Liver (tissue), 9 donors: Measurements from ENCODE around the gene ATP10A. TPM values are rescaled to one million over a fixed set of nuclear protein-coding genes. Genes with fewer than 3 reads are reported as not detected.

Experiments used
- DNase-seq: peaks from one replicate; pipeline ENCODE4 v3.0.0-alpha.2; 2017; ENCODE audit warnings: low spot score
- H3K27ac ChIP-seq, 2 donors: one replicate each; pipeline ENCODE4 v1.7.0; 2013; ENCODE audit warnings: inconsistent platforms in 2 of 2, low read length in 2 of 2, control low read depth in 1 of 2, low read depth in 1 of 2, mild to moderate bottlenecking in 1 of 2
- H3K27me3 ChIP-seq, 4 donors: one replicate each; pipeline versions ENCODE4 v1.6.1 to v1.7.0; 2013; ENCODE audit warnings: low read length in 3 of 4, inconsistent platforms in 1 of 4, mild to moderate bottlenecking in 1 of 4, moderate library complexity in 1 of 4; ENCODE audit not compliant: control insufficient read depth in 4 of 4, insufficient read depth in 4 of 4
- H3K36me3 ChIP-seq, 4 donors: one replicate each; pipeline versions ENCODE4 v1.6.1 to v1.7.0; 2013; ENCODE audit warnings: low read length in 3 of 4, mild to moderate bottlenecking in 3 of 4, low read depth in 1 of 4, moderate library complexity in 1 of 4; ENCODE audit not compliant: control insufficient read depth in 4 of 4, insufficient read depth in 3 of 4
- H3K4me1 ChIP-seq, 4 donors: one replicate each; pipeline versions ENCODE4 v1.6.1 to v1.7.0; 2013; ENCODE audit warnings: low read length in 3 of 4, mild to moderate bottlenecking in 3 of 4, moderate library complexity in 1 of 4; ENCODE audit not compliant: control insufficient read depth in 4 of 4, insufficient read depth in 4 of 4
- H3K4me3 ChIP-seq, 3 donors: one replicate each; pipeline versions ENCODE4 v1.6.1 to v1.7.0; 2013; ENCODE audit warnings: low read length in 3 of 3, control low read depth in 1 of 3, low read depth in 1 of 3, mild to moderate bottlenecking in 1 of 3
- H3K9ac ChIP-seq, 2 donors: one replicate each; pipeline ENCODE4 v1.7.0; 2013; ENCODE audit warnings: low read length in 2 of 2, mild to moderate bottlenecking in 2 of 2, moderate library complexity in 2 of 2, control low read depth in 1 of 2, low read depth in 1 of 2
- H3K9me3 ChIP-seq, 4 donors: one replicate each; pipeline versions ENCODE4 v1.6.1 to v1.7.0; 2013; ENCODE audit warnings: low read length in 3 of 4; ENCODE audit not compliant: control insufficient read depth in 4 of 4
- ATF3 ChIP-seq: IDR thresholded peaks from 2 replicates; pipeline ENCODE4 v1.6.1; 2016; ENCODE audit warnings: antibody characterized with exemption
- EGR1 ChIP-seq, 2 donors: IDR thresholded peaks; 2 replicates each; pipeline ENCODE4 v1.6.1; 2016 to 2018; ENCODE audit warnings: antibody characterized with exemption in 2 of 2, low read depth in 2 of 2
- FOXA1 ChIP-seq: IDR thresholded peaks from 2 replicates; pipeline ENCODE4 v1.6.1; 2016; ENCODE audit warnings: antibody characterized with exemption
- FOXA2 ChIP-seq: IDR thresholded peaks from 2 replicates; pipeline ENCODE4 v1.6.1; 2016; ENCODE audit warnings: antibody characterized with exemption
- GABPA ChIP-seq, 2 donors: IDR thresholded peaks in 1 of 2; conservative IDR thresholded peaks in 1 of 2; 2 replicates each; pipeline ENCODE4 v1.6.1; 2016; ENCODE audit warnings: antibody characterized with exemption in 2 of 2, mild to moderate bottlenecking in 1 of 2, moderate library complexity in 1 of 2
- HNF4A ChIP-seq, 2 donors: conservative IDR thresholded peaks; 2 replicates each; pipeline ENCODE4 v1.6.1; 2016; ENCODE audit warnings: antibody characterized with exemption in 2 of 2, mild to moderate bottlenecking in 2 of 2
- HNF4G ChIP-seq: IDR thresholded peaks from 2 replicates; pipeline ENCODE4 v1.6.1; 2016; ENCODE audit warnings: antibody characterized with exemption
- JUND ChIP-seq, 2 donors: IDR thresholded peaks; 2 replicates each; pipeline ENCODE4 v1.6.1; 2016; ENCODE audit warnings: antibody characterized with exemption in 2 of 2
- NR2F2 ChIP-seq: IDR thresholded peaks from 2 replicates; pipeline ENCODE4 v1.6.1; 2016; ENCODE audit warnings: antibody characterized with exemption
- RAD21 ChIP-seq, 2 donors: IDR thresholded peaks; 2 replicates each; pipeline ENCODE4 v1.6.1; 2016; ENCODE audit warnings: antibody characterized with exemption in 2 of 2, mild to moderate bottlenecking in 2 of 2
- RXRA ChIP-seq, 2 donors: IDR thresholded peaks; 2 replicates each; pipeline ENCODE4 v1.6.1; 2017 to 2018; ENCODE audit warnings: antibody characterized with exemption in 2 of 2, mild to moderate bottlenecking in 1 of 2
- SP1 ChIP-seq: IDR thresholded peaks from 2 replicates; pipeline ENCODE4 v1.6.1; 2018; ENCODE audit warnings: antibody characterized with exemption, mild to moderate bottlenecking
- TAF1 ChIP-seq: conservative IDR thresholded peaks from 2 replicates; pipeline ENCODE4 v1.6.1; 2016; ENCODE audit warnings: antibody characterized with exemption, mild to moderate bottlenecking
- YY1 ChIP-seq: IDR thresholded peaks from 2 replicates; pipeline ENCODE4 v1.6.1; 2016; ENCODE audit warnings: antibody characterized with exemption, mild to moderate bottlenecking
- ZBTB33 ChIP-seq: IDR thresholded peaks from 2 replicates; pipeline ENCODE4 v1.6.1; 2016; ENCODE audit warnings: antibody characterized with exemption
- WGBS: extraction: QIAGEN DNeasy Blood & Tissue Kit; methylation state at CpG from one replicate; pipeline ENCODE4 v1.1.7; 2013; 5-methylcytosine and 5-hydroxymethylcytosine counted together
- polyA plus RNA-seq, 2 donors: library from polyadenylated mRNA; stranded (reverse) in 1 of 2; unstranded in 1 of 2; fragments of 200-250 nt in 1 of 2; fragments of >200 nt in 1 of 2; fragmentation: Nextera tagmentation in 1 of 2; extraction: Ambion mirVana in 1 of 2; gene quantifications; one replicate each; pipeline versions ENCODE4 v1.2.1 to v1.2.3, GENCODE V29; 2013 to 2015
- total RNA-seq, 2 donors: library from RNA; depleted of rRNA; stranded (reverse); fragments of >200 nt; gene quantifications; one replicate each; pipeline ENCODE4 v1.2.3, GENCODE V29; 2014
- TF ChIP-seq, protein P1 (sequence below): IDR thresholded peaks from 2 replicates; pipeline ENCODE4 v1.6.1; 2016; ENCODE audit warnings: antibody characterized with exemption, mild to moderate bottlenecking
- TF ChIP-seq, protein P2 (sequence below): IDR thresholded peaks from 2 replicates; pipeline ENCODE4 v1.6.1; 2016; ENCODE audit warnings: antibody characterized with exemption
- donor health status: healthy.
- donor health status: healthy.
- donor health status: healthy.
- donor health status: healthy.
- donor health status: healthy.

ATP10A gene
- total and polyA plus RNA-seq, 4 donors, result 0.22 to 1.8 (median 0.39) TPM

GRCh38 chr15:25901811-25902605, 38.9 kb upstream of the ATP10A start:
- no peak for DNase-seq
- H3K9ac ChIP-seq, result no peak overlapping the region
- no peak overlapping the region for H3K27ac ChIP-seq
- 93% methylated on average over 14 of the region's 14 CpGs for WGBS
- H3K9me3 ChIP-seq, result no peaks in the 10 kb centered on the region
- no peak overlapping the region for H3K4me3 ChIP-seq
- H3K36me3 ChIP-seq, result no peaks in the 10 kb centered on the region
- no peaks in the 10 kb centered on the region for H3K27me3 ChIP-seq
- H3K4me1 ChIP-seq, result no peaks in the 10 kb centered on the region
- TF ChIP-seq RAD21 (IDR thresholded peaks at IDR 0.05) (no peak), GABPA (IDR thresholded peaks at IDR 0.05 in 1 of 2, conservative IDR thresholded peaks at IDR 0.05 in 1 of 2) (no peak), ZBTB33 (no peak), FOXA2 (no peak), YY1 (no peak), HNF4A (conservative IDR thresholded peaks at IDR 0.05) (no peak), JUND (IDR thresholded peaks at IDR 0.05) (no peak), NR2F2 (no peak), FOXA1 (no peak), TAF1 (no peak), HNF4G (no peak), SP1 (no peak), ATF3 (no peak), EGR1 (IDR thresholded peaks at IDR 0.05; ENCODE audit: low read depth in 2 of 2) (no peak), RXRA (IDR thresholded peaks at IDR 0.05) (no peak)
- TF ChIP-seq, protein P1, sequence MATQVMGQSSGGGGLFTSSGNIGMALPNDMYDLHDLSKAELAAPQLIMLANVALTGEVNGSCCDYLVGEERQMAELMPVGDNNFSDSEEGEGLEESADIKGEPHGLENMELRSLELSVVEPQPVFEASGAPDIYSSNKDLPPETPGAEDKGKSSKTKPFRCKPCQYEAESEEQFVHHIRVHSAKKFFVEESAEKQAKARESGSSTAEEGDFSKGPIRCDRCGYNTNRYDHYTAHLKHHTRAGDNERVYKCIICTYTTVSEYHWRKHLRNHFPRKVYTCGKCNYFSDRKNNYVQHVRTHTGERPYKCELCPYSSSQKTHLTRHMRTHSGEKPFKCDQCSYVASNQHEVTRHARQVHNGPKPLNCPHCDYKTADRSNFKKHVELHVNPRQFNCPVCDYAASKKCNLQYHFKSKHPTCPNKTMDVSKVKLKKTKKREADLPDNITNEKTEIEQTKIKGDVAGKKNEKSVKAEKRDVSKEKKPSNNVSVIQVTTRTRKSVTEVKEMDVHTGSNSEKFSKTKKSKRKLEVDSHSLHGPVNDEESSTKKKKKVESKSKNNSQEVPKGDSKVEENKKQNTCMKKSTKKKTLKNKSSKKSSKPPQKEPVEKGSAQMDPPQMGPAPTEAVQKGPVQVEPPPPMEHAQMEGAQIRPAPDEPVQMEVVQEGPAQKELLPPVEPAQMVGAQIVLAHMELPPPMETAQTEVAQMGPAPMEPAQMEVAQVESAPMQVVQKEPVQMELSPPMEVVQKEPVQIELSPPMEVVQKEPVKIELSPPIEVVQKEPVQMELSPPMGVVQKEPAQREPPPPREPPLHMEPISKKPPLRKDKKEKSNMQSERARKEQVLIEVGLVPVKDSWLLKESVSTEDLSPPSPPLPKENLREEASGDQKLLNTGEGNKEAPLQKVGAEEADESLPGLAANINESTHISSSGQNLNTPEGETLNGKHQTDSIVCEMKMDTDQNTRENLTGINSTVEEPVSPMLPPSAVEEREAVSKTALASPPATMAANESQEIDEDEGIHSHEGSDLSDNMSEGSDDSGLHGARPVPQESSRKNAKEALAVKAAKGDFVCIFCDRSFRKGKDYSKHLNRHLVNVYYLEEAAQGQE, result no peak
- TF ChIP-seq, protein P2, sequence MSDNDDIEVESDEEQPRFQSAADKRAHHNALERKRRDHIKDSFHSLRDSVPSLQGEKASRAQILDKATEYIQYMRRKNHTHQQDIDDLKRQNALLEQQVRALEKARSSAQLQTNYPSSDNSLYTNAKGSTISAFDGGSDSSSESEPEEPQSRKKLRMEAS, result no peak

DNA sequence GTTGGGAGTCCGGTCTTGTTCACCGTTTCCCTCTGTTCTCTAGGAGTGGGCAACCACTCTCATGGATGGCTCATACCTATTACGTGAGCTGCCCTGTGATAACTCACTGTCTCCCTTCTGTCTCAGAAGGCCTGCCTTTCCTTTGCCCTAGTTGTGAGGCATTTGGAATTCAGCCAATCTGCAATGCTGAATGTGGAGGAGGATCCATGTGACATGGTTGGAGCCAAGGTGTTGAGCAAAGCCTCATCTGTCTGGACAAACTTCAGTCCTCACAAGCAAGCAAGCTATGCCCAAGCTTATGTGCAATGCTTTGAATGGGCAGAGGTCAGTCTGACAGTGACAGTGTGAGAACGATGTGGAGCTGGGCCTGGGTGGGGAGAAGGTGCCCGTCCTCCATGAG, 37.8 kb upstream of the ATP10A start:
- WGBS, result 81% methylated on average over 5 of the region's 5 CpGs
- TF ChIP-seq, protein P2, result no peak
- TF ChIP-seq RXRA (IDR thresholded peaks at IDR 0.05) (no peak), ATF3 (no peak), FOXA2 (no peak), EGR1 (IDR thresholded peaks at IDR 0.05; ENCODE audit: low read depth in 2 of 2) (no peak), GABPA (IDR thresholded peaks at IDR 0.05 in 1 of 2, conservative IDR thresholded peaks at IDR 0.05 in 1 of 2) (no peak), FOXA1 (no peak), HNF4A (conservative IDR thresholded peaks at IDR 0.05) (no peak), TAF1 (no peak)
- TF ChIP-seq, protein P1, result no peak
- Histone ChIP-seq H3K27ac (no peak overlapping the region), H3K4me3 (no peak overlapping the region), H3K4me1 (no peaks in the 10 kb centered on the region), H3K27me3 (no peaks in the 10 kb centered on the region), H3K9ac (no peak overlapping the region), H3K36me3 (no peaks in the 10 kb centered on the region), H3K9me3 (no peaks in the 10 kb centered on the region)
- DNase-seq, result no peak
